Uterus (tissue), 2 donors: ENCODE results near the gene TNKS1BP1.

ENCODE experiments used
- POLR2A ChIP-seq, 2 donors: fragments of 450-650 bp; IDR thresholded peaks; one replicate each; pipeline ENCODE4 v1.6.1; 2016; ENCODE audit warnings: antibody characterized with exemption in 2 of 2, mild to moderate bottlenecking in 1 of 2, moderate library complexity in 1 of 2
- TF ChIP-seq, protein P1 (sequence below), 4 experiments: fragments of 200-600 bp in 2 of 4; fragments of 450-650 bp in 2 of 4; sonication (generic) in 2 of 4; IDR thresholded peaks; one replicate each; pipeline ENCODE4 v1.5.1; 2016 to 2019; ENCODE audit warnings: antibody characterized with exemption in 4 of 4, mild to moderate bottlenecking in 2 of 4, moderate library complexity in 1 of 4

DNA sequence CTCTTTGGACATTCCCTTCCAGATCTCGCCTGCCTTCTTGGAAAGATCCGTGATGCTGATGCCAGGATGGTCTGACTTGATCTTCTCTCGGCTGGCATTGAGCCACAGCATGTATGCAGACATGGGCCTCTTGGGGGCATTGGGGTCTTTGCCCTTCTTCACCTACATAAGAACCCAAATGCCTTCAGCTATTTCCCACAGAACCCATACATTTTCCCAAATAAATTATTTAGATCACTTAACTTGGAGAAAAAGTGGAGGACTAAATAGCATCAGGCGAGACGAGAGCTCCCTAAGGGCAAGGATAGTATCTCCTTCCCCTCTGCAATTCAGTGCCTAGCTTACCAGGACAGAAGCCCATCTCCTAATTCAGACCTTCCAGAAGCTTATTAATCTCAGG lies 3.0 kb upstream of the TNKS1BP1 start:
- TF ChIP-seq, protein P1, sequence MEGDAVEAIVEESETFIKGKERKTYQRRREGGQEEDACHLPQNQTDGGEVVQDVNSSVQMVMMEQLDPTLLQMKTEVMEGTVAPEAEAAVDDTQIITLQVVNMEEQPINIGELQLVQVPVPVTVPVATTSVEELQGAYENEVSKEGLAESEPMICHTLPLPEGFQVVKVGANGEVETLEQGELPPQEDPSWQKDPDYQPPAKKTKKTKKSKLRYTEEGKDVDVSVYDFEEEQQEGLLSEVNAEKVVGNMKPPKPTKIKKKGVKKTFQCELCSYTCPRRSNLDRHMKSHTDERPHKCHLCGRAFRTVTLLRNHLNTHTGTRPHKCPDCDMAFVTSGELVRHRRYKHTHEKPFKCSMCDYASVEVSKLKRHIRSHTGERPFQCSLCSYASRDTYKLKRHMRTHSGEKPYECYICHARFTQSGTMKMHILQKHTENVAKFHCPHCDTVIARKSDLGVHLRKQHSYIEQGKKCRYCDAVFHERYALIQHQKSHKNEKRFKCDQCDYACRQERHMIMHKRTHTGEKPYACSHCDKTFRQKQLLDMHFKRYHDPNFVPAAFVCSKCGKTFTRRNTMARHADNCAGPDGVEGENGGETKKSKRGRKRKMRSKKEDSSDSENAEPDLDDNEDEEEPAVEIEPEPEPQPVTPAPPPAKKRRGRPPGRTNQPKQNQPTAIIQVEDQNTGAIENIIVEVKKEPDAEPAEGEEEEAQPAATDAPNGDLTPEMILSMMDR (IDR thresholded peaks at IDR 0.05) = no peak
- TF ChIP-seq POLR2A (IDR thresholded peaks at IDR 0.05) = no peak
